22Rv1 (cell line): Measurements from ENCODE around the gene ZNF426.
"Not testable (repeated sequence)": the region's sequence is repeated elsewhere in the genome, so short reads cannot be mapped to it uniquely, and the experiment has no call there.

Experiments
- H3K27ac ChIP-seq: fragments of 450-650 bp; 2 replicates; pipeline ENCODE4 v1.5.1; 2017
- CTCF ChIP-seq: fragments of 450-650 bp; IDR thresholded peaks from 2 replicates; pipeline ENCODE4 v1.5.1; 2017; ENCODE audit warnings: mild to moderate bottlenecking
- ZFX ChIP-seq: fragments of 450-650 bp; IDR thresholded peaks from 2 replicates; pipeline ENCODE4 v1.6.1; 2017; ENCODE audit warnings: antibody characterized with exemption, borderline replicate concordance

The ZNF426 gene

GRCh38 chr19:9538183-9539058 is at the start of gene ZNF426:
Gene ZNF426 (minus strand): TSS chr19:9538645. CDS start chr19:9536232, 2,413 bp downstream.
- TF ChIP-seq ZFX (no peak), CTCF (no peak)
- H3K27ac ChIP-seq, result peak within 1 kb of the TSS; percentile 66

- H3K27ac ChIP-seq, result no peak overlapping the region
- TF ChIP-seq CTCF (peak; percentile 90), ZFX (no peak)
Measured at GRCh38 chr19:9586764-9587163, 48.3 kb upstream of the ZNF426 start.

GRCh38 chr19:9584073-9584833 is 45.8 kb upstream of the ZNF426 start, which contains the start of gene ZNF121:
Gene ZNF121 (minus strand): TSS chr19:9584504. CDS start chr19:9568097, 16,407 bp downstream.
- H3K27ac ChIP-seq, result peak within 1 kb of the TSS; percentile 80
- TF ChIP-seq ZFX (no peak), CTCF (no peak)

- not testable (repeated sequence) for H3K27ac ChIP-seq
Measured at GRCh38 chr19:9582081-9582725, 43.8 kb upstream of the ZNF426 start.

- no peak overlapping the region for H3K27ac ChIP-seq
Measured at GRCh38 chr19:9580728-9581127, 42.3 kb upstream of the ZNF426 start.

GRCh38 chr19:9570255-9570654 is 31.8 kb upstream of the ZNF426 start:
- TF ChIP-seq CTCF, result no peak
- TF ChIP-seq ZFX, result no peak
- no peak overlapping the region for H3K27ac ChIP-seq

More at GRCh38 chr19:9580728-9581127, 42.3 kb upstream of the ZNF426 start:
- TF ChIP-seq ZFX (no peak), CTCF (no peak)

GRCh38 chr19:9566729-9567128 is 28.3 kb upstream of the ZNF426 start:
- TF ChIP-seq CTCF (peak; percentile 19; the same call in 1 of the 2 replicates), ZFX (no peak)
- no peak overlapping the region for H3K27ac ChIP-seq
